Esophagus (tissue), 2 donors: Measurements from ENCODE around the gene CCDC167. TPM values are rescaled to one million over a fixed set of nuclear protein-coding genes. Genes with fewer than 3 reads are reported as not detected.
"Not testable (repeated sequence)": the region's sequence is repeated elsewhere in the genome, so short reads cannot be mapped to it uniquely, and the experiment has no call there.

Experiments
- H3K27ac ChIP-seq, 2 donors: one replicate each; pipeline ENCODE4 v1.5.1; 2013; ENCODE audit warnings: low read depth in 2 of 2, mild to moderate bottlenecking in 2 of 2, inconsistent platforms in 1 of 2, low read length in 1 of 2, moderate library complexity in 1 of 2
- H3K27me3 ChIP-seq, 2 donors: one replicate each; pipeline ENCODE4 v1.6.1; 2013; ENCODE audit warnings: low read length in 2 of 2, control low read depth in 1 of 2, mild to moderate bottlenecking in 1 of 2; ENCODE audit not compliant: insufficient read depth in 2 of 2, control insufficient read depth in 1 of 2
- H3K36me3 ChIP-seq, 2 donors: one replicate each; pipeline ENCODE4 v1.6.1; 2013; ENCODE audit warnings: low read length in 1 of 2; ENCODE audit not compliant: control insufficient read depth in 2 of 2, insufficient read depth in 2 of 2
- H3K4me1 ChIP-seq, 2 donors: one replicate each; pipeline ENCODE4 v1.6.1; 2013; ENCODE audit warnings: low read length in 1 of 2; ENCODE audit not compliant: control insufficient read depth in 2 of 2, insufficient read depth in 2 of 2
- H3K4me3 ChIP-seq, 2 donors: one replicate each; pipeline ENCODE4 v1.5.1; 2013; ENCODE audit warnings: low read length in 2 of 2, mild to moderate bottlenecking in 2 of 2, low read depth in 1 of 2, moderate library complexity in 1 of 2
- H3K9me3 ChIP-seq, 2 donors: one replicate each; pipeline ENCODE4 v1.6.1; 2013; ENCODE audit warnings: mild to moderate bottlenecking in 2 of 2, low read depth in 1 of 2, low read length in 1 of 2, moderate library complexity in 1 of 2; ENCODE audit not compliant: control insufficient read depth in 2 of 2, insufficient read depth in 1 of 2
- WGBS, 2 donors: extraction: QIAGEN DNeasy Blood & Tissue Kit; methylation state at CpG; one replicate each; pipeline ENCODE4 v1.1.7; 2013; 5-methylcytosine and 5-hydroxymethylcytosine counted together
- polyA plus RNA-seq, 2 donors: library from polyadenylated mRNA; stranded (reverse); fragments of 200-250 nt; gene quantifications; one replicate each; pipeline ENCODE4 v1.2.3, GENCODE V29; 2013
- donor health status: healthy with polysubstance abuse.
- donor health status: Bipolar disorder and iron deficiency.

CCDC167 gene
- polyA plus RNA-seq, 2 donors: 24.1 to 44.6 TPM

DNA sequence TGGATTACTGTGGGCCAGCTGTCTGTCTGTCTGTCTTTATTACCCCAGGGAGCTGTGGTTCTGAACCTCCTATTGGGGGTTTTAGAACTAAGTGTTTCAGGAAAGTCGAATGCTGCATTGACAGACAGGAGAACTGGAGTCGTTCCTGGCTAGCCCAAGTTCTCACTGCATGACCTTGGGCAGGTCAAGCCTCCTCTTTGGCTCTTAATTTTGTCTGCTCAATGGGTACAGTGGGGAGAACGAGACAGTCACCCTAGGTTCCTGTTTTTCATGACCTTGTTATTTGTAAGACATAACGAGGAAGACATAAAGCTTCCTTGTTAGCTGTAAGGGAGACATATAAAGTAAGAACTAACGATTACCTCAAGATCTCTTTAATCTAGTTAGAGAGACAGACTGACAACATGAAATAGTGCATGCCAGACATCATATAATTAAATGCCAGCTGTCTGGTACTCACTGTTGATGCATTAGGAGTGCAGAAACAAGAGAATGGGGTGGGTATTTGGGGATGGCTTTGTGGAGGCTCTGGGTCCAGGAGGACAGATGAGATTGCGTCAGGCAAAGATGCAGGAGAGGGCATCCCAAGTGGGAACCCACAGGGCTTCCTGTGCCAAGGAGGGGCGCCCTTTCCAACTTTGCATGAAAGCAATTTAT lies 3.7 kb upstream of the CCDC167 start:
- Histone ChIP-seq H3K9me3 (no peaks in the 10 kb centered on the region), H3K27me3 (no peaks in the 10 kb centered on the region), H3K27ac (peak overlapping the region in 1 of 2 donors; percentile 27), H3K36me3 (no peaks in the 10 kb centered on the region), H3K4me3 (no peak overlapping the region), H3K4me1 (no peaks in the 10 kb centered on the region)
- WGBS, 2 donors: 64 to 68% methylated on average over 7 of the region's 7 CpGs

DNA sequence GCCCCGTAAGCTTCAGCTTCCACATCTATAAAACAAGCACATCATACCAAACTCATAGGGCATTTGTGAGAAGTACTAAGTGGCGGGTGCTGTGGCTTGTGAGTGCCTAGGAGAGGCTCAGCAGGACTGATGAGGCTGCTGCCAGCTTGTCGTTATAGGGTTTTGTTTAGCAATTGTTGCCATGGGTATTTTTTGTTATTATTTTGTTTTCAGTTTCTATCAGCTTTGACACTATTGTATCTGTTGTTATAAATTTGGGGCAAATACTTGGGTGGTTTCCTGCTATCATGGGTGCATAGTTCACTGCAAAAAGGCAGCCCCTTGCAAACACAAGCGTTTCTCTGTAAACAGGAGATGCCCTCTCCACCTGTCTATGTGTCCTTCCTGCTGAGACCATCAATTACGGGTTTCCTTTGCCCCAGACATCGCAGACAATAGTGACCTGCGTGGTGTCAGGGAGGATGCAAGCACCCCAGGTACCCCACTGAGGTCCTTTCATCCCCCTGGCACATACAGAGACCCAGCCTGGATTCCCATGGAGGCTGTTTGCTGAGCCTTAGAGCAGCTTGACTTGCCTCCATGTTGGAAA lies 3.1 kb upstream of the CCDC167 start:
- Histone ChIP-seq H3K4me1 (no peaks in the 10 kb centered on the region), H3K9me3 (no peaks in the 10 kb centered on the region), H3K27ac (peak overlapping the region in 1 of 2 donors; percentile 35), H3K36me3 (no peaks in the 10 kb centered on the region), H3K4me3 (no peak overlapping the region), H3K27me3 (no peaks in the 10 kb centered on the region)
- 45 to 53% methylated on average over 7 of the region's 7 CpGs for WGBS, 2 donors

DNA sequence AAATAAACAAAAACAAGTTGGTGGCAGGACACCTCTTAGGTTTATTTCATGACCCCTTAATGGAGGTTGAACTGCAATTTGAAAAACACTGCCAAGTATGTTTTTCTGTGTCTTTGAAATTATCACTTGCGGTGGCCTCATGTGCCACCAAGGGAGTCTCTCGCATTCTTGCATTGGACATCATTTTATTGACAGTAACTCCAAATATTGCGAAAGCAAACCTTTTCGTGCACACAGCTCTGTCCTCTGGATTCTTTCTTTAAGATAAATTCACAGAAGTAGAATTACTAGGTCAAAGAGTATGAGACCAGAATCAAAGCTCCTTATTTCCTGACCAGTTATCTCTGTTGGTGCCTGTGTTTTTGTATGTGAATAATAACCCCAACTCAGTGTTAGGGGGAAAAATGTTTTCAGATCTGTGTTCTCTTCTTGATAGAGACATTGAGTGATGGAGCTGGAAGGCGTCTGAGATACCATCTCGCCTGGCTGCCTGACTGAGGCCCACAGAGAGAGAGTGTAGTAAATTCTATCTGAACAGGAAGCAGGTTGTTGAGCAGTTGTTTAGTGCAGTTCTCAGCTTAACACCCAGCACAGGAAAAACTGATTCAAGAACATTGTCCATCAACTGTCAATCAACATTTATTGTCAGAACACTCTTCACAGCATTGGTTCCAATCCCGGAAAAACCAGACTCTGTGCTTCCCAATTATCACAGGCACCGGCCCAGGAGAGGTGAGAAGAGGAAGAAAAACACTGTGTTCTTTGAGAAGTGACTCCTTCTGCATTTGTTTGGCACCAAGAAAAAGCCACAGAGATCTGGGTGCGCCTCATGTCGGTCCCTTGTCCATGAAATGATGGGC lies 2.2 kb upstream of the CCDC167 start:
- Histone ChIP-seq H3K4me3 (no peak overlapping the region), H3K9me3 (no peaks in the 10 kb centered on the region), H3K4me1 (no peaks in the 10 kb centered on the region), H3K27ac (peak overlapping the region; percentile 26 to 35), H3K36me3 (no peaks in the 10 kb centered on the region), H3K27me3 (no peaks in the 10 kb centered on the region)
- WGBS, 2 donors: 75 to 77% methylated on average over 10 of the region's 10 CpGs

DNA sequence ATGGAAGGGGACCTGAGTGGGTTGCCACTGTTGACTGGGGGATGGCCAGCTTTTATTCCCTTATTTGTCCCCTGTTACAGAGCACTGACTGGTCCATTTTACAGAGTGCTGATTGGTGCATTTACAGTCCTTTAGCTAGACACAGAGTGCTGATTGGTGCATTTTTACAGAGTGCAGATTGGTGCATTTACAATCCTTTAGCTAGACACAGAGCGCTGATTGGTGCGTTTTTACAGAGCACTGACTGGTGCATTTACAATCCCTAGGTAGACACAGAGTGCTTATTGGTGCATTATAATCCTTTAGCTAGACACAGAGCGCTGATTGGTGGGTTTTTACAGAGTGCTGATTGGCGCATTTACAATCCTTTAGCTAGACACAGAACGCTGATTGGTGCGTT lies 1.2 kb upstream of the CCDC167 start:
- not testable (repeated sequence) for H3K9me3 ChIP-seq, H3K4me3 ChIP-seq, H3K27ac ChIP-seq, H3K27me3 ChIP-seq, H3K4me1 ChIP-seq, H3K36me3 ChIP-seq
- 96 to 100% methylated on average over 6 of the region's 6 CpGs for WGBS, 2 donors

DNA sequence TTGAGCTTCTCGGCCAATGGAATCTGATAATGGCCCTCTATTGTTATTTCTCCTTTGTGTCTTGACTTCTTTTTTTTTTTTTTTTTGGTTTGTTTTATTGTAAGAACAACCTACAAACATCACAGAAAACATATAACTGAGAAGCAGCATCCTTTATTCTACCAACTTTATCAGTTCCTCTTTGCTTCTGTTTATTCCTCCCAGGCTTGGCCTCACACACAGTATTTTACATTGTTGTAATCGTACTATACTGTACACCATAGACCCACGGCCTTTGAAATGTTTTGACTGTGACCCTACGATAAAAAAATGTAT lies 558 bp upstream of the CCDC167 start:
- Histone ChIP-seq H3K36me3 (no peaks in the 10 kb centered on the region), H3K27ac (no peak overlapping the region), H3K9me3 (no peaks in the 10 kb centered on the region), H3K27me3 (no peaks in the 10 kb centered on the region), H3K4me3 (peak overlapping the region; percentile 71 to 74), H3K4me1 (no peaks in the 10 kb centered on the region)
- WGBS, 2 donors: 70 to 72% methylated on average over 4 of the region's 4 CpGs

DNA sequence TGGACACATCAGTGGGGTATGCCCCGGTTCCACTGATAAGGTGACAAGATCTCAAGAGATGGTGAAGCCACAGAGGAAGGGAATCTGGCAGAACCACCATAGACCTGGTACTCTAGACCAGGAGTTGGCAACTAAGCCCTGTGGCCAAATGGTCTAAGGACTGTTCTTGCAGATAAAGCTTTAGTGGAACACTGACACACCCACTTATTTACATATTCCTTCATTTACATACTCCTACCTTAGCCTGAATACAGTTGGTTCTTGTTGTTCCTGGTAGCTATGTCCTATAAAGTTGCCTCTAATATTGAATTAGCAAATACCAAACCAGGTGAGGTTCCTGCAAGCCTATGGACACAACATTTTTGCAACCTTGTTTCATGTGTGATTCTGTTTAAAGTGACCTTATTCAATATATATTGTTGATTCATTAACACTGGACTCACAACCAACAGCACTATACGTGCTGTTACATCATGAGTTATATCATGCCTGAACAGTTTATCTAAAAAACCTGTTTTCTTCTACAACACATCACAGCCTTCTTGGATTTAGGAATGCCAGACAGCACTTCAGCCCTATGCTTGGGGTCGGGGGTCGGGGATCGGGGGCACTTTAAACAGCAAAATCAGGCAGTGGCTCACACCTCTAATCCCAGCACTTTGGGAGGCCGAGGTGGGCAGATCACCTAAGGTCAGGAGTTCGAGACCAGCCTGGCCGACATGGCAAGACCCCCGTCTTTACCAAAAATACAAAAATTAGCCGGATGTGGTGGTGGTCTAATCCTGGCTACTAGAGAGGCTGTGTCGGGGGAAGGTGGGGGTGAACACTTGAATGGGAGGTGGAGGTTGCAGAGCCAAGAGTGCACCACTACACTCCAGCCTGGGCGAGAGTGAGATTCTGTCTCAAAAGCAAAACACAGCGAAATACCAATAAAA lies 2.5 kb downstream of the CCDC167 start:
- no peaks in the 10 kb centered on the region for H3K27me3 ChIP-seq
- H3K9me3 ChIP-seq: no peaks in the 10 kb centered on the region
- H3K4me3 ChIP-seq: no peak overlapping the region
- peaks cover 0 to 7% of the 10 kb centered on the region in 2 donors for H3K4me1 ChIP-seq
- H3K27ac ChIP-seq: no peak overlapping the region
- no peaks in the 10 kb centered on the region for H3K36me3 ChIP-seq
- 88 to 91% methylated on average over 13 of the region's 13 CpGs for WGBS, 2 donors

DNA sequence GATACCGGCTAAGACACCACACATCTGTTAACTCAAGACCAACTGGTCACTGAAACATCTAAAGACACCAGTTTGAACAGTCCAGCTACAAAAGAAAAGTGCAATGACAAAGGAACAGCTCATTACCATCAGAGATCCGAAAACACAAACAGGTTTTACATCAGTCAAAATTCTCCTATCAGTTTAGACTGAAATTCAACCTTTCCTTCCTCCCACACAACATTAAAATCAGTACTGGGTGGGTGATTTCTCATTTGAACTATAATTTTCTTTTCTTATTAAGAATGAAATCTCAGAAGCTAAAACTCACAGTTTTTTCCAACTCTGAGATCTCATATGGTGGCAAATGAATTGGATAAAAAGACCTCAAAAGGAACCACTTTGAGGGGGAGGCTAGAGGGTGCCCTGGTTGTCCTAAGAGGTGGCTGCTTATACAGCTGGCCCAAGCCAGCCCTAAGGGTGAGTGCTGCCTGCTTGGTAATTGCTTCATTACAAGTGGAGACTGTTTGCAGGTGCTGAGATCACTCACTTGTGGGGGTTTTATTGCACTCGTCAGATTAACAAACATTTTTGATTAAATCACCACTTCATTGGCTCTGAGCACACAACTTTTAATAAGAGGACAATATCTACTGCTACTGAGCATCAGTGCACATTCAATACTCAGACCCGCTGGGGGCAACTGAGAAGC lies 4.3 kb downstream of the CCDC167 start:
- Histone ChIP-seq H3K36me3 (no peaks in the 10 kb centered on the region), H3K4me3 (no peak overlapping the region), H3K9me3 (no peaks in the 10 kb centered on the region), H3K4me1 (peaks cover 0 to 7% of the 10 kb centered on the region in 2 donors), H3K27ac (no peak overlapping the region), H3K27me3 (no peaks in the 10 kb centered on the region)
- 84% methylated on average over 4 of the region's 4 CpGs for WGBS, 2 donors

DNA sequence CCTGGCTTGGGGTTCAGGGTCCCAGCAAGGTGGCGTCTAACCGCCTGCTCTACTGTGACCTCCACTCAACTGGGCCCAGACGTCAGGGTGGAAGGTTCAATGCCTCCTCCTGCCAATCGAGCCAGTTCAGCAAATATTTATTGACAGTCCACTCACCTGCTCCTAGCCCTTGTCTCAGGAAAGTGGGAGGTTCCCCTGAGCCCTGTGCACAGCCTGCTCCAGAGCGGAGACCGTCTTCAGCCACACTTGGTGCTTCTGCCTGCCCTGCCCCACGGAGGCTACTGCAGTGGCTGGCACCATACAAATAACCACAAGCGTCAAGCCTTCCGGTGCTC lies 6.1 kb downstream of the CCDC167 start:
- no peaks in the 10 kb centered on the region for H3K36me3 ChIP-seq
- no peak overlapping the region for H3K27ac ChIP-seq
- H3K27me3 ChIP-seq: no peaks in the 10 kb centered on the region
- WGBS, 2 donors: 76 to 82% methylated on average over 9 of the region's 9 CpGs
- peaks cover 4 to 7% of the 10 kb centered on the region in 2 donors for H3K4me1 ChIP-seq
- no peak overlapping the region for H3K4me3 ChIP-seq
- no peaks in the 10 kb centered on the region for H3K9me3 ChIP-seq
